ENCODE results near the gene EXOC4. TPM values are rescaled to one million over a fixed set of nuclear protein-coding genes. Genes with fewer than 3 reads are reported as not detected.

Gene EXOC4
- total RNA-seq, 1 experiment from 2014 or later = 75.8 TPM

GRCh38 chr7:133911724-133912123 lies 658.8 kb downstream of the EXOC4 start:
- TF ChIP-seq CTCF (conservative IDR thresholded peaks at IDR 0.05) = no peak
- H3K4me2 ChIP-seq (ENCODE audit: insufficient read depth, insufficient read length, low read length) = no peak overlapping the region
- H2BK120ac ChIP-seq (ENCODE audit: low read depth, low read length, poor library complexity, severe bottlenecking) = no peak overlapping the region
- no peak overlapping the region for H2BK12ac ChIP-seq (ENCODE audit: insufficient read length, low read depth, low read length)
- H4K20me1 ChIP-seq (ENCODE audit: control insufficient read depth, insufficient read depth, insufficient read length) = no peaks in the 10 kb centered on the region
- H3K14ac ChIP-seq (ENCODE audit: insufficient read depth, low read length) = no peak overlapping the region
- peaks cover 0 to under 1% (median under 1%) of the 10 kb centered on the region in 3 experiments; a peak in 1 of 7 replicates for H3K36me3 Mint-ChIP-seq (ENCODE audit: insufficient read depth in 1 of 3, low read depth in 3 of 3)
- no CpG with 5 or more reads among the region's 2 CpGs for WGBS (ENCODE audit: extremely low coverage, insufficient read length, low lambda C conversion rate)
- no peak overlapping the region for H3K9ac ChIP-seq (ENCODE audit: extremely low read depth, insufficient read length, low read length)
- H3T11ph ChIP-seq (ENCODE audit: low read length) = no peak overlapping the region
- no peak overlapping the region for H2BK20ac ChIP-seq (ENCODE audit: low read depth, low read length, poor library complexity, severe bottlenecking)
- no peak overlapping the region for H3K56ac ChIP-seq (ENCODE audit: insufficient read length, low read depth, low read length)
- H3K27me3 ChIP-seq (ENCODE audit: insufficient read depth, low read length) = no peaks in the 10 kb centered on the region
- H2AK5ac ChIP-seq (ENCODE audit: insufficient read length, low read length) = no peak overlapping the region
- H2BK5ac ChIP-seq (ENCODE audit: insufficient read length, low read length) = no peak overlapping the region
- no peaks in the 10 kb centered on the region for H3K9me3 ChIP-seq (ENCODE audit: control insufficient read depth, low read depth, low read length)
- H3K18ac ChIP-seq (ENCODE audit: insufficient read length, low read depth, low read length) = no peak overlapping the region
- no peak overlapping the region for H4K5ac ChIP-seq (ENCODE audit: insufficient read length, low read depth, low read length)
- no peak for DNase-seq
- H3K79me2 ChIP-seq (ENCODE audit: insufficient read depth, low read length) = no peaks in the 10 kb centered on the region
- H3K4me1 Mint-ChIP-seq = no peaks in the 10 kb centered on the region
- H3K9me3 Mint-ChIP-seq = no peaks in the 10 kb centered on the region
- no peak overlapping the region for H4K91ac ChIP-seq (ENCODE audit: insufficient read length, low read depth, low read length)
- no peaks in the 10 kb centered on the region for H3K23me2 ChIP-seq (ENCODE audit: insufficient read length, low read depth, low read length, poor library complexity, severe bottlenecking)
- H2AFZ ChIP-seq (ENCODE audit: low read length) = no peak overlapping the region
- H3K4me3 Mint-ChIP-seq = no peak overlapping the region
- no peak overlapping the region for H3K27ac ChIP-seq (ENCODE audit: insufficient read length, low read depth, low read length)
- H2BK15ac ChIP-seq (ENCODE audit: low read depth, low read length) = no peak overlapping the region
- no peak overlapping the region for H3K4ac ChIP-seq (ENCODE audit: low read depth, low read length)
- H3K27ac Mint-ChIP-seq = no peak overlapping the region
- no peaks in the 10 kb centered on the region for H3K27me3 Mint-ChIP-seq (ENCODE audit: low read depth)
- no peak overlapping the region for H4K8ac ChIP-seq (replicated peaks; ENCODE audit: insufficient read length, low read depth, low read length)
- H3K79me1 ChIP-seq (ENCODE audit: insufficient read depth, low read depth, low read length, poor library complexity, severe bottlenecking) = no peaks in the 10 kb centered on the region
- H3K23ac ChIP-seq (ENCODE audit: insufficient read length, low read depth, low read length) = no peak overlapping the region
- H3K4me1 ChIP-seq (ENCODE audit: insufficient read depth, low read length) = no peaks in the 10 kb centered on the region; the same call in 1 of the 2 replicates
